LNCAP (cell line): Measurements from ENCODE around the gene PSMA2.

Source experiments
- TF ChIP-seq, protein P1 (sequence below): fragments of 450-650 bp; IDR thresholded peaks from 2 replicates; pipeline ENCODE4 v1.5.1; 2017; ENCODE audit warnings: mild to moderate bottlenecking

Gene PSMA2

DNA sequence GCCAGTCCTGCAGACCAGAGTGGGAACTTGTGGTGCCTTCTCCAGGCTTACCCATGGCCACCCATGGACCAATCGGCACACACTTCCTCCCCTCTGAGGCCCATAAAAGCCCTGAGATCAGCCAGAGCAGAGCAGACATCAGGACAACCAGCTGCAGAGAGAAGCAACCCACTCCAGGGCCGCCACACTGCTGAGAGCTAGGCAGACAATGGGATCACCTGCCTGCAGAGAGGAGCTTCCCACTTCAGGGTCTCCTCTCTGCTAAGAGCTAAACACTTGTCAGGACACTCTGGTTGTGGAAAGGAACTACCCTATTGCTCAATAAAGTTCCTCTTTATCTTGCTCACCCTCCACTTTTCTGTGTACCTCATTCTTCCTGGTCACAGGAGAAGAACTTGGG is 54.1 kb downstream of the PSMA2 start:
- TF ChIP-seq, protein P1, sequence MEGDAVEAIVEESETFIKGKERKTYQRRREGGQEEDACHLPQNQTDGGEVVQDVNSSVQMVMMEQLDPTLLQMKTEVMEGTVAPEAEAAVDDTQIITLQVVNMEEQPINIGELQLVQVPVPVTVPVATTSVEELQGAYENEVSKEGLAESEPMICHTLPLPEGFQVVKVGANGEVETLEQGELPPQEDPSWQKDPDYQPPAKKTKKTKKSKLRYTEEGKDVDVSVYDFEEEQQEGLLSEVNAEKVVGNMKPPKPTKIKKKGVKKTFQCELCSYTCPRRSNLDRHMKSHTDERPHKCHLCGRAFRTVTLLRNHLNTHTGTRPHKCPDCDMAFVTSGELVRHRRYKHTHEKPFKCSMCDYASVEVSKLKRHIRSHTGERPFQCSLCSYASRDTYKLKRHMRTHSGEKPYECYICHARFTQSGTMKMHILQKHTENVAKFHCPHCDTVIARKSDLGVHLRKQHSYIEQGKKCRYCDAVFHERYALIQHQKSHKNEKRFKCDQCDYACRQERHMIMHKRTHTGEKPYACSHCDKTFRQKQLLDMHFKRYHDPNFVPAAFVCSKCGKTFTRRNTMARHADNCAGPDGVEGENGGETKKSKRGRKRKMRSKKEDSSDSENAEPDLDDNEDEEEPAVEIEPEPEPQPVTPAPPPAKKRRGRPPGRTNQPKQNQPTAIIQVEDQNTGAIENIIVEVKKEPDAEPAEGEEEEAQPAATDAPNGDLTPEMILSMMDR: no peak

DNA sequence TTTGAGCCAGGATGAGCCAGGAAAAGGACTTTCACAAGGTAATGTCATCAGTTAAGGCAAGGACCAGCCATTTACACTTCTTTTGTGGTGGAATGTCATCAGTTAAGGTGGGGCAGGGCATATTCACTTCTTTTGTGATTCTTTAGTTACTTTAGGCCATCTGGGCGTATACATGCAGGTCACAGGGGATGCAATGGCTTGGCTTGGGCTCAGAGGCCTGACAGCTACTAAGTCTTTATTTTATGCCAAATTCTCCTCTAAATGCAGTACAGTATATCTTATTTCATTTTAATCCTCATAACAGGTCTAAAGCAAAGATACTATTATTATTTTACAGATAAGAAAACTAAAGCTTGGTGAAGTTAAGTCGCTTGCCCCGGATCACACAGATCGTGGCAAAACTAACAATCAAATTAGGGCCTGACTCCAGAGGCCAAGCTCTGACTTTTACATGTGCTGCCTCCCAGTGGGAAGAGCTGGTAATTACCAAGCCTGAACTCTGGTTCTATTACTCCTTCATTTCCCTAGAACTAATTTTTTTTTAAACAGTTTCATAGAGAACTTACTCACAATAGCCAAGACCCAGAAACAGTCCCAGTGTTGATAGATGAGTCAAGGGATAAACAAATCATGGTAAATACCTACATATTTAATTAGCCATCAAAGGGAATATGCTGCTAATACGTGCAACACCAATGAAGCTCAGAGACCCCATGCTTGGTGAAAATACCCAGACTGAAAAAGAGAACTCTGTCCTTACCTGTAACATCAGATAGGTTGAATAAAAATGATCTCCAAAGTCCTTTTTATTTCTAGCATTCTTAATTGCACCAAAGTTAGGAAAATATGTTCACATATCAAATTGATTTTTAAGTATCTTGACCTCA is 55.5 kb downstream of the PSMA2 start:
- TF ChIP-seq, protein P1: peak; percentile 88

DNA sequence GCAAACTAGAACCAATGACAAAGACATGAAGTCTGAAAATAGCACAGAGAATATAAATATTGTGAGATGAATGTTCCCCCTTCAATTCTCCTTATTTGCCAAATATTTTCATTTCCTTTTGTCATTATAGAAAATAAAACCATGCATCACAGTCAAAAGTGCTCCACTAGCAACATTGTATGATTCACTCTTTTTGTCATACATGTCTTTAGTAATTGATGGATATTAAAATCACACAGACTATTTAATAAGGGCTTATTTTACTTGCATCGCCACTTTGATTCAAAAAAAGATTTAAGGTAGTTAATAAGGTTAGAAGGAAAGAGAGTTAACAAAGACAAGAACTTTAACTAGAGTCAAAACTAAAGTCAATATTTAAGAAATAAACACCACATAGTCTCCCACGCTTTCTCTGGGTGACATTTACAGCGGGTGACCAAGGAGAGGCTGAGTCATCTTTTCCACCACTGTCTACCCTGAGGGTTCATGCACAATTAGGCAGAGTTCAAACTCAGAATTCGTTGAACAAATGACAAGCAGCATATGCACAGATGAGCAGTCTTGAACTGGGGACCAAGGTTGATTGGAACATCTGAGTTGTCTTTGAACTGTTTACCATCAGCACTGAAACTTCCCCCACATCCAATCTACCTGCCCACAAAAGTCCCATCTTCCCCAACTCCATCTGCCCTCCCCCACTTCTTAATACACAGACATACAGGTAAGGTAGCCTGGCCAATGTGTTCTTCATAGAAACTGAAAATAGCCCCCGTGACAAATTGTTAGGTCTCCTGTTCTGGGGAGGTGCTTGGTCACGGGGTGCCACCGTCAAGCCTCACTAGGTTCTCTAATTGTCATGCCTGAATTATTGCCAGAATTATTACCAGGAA is 62.6 kb downstream of the PSMA2 start:
- TF ChIP-seq, protein P1: no peak

DNA sequence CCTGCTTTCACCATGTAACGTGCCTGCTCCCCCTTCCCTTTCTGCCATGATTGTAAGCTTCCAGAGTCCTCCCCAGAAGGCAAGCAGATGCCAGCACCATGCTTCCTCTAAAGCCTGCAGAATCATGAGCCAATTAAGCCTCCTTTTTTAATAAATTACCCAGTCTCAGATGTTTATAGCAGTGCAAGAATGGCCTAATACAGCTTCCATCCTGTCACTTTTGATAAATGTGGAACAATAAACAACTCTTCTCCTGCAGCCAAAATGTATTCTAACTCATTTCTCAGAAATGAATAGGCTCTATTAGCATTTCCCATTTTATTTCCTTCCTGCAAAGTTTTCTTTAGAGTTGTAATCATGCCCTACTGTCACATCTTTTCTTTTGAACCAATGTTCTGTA is 63.5 kb downstream of the PSMA2 start:
- TF ChIP-seq, protein P1: no peak
